ENCODE results near the gene SMYD3. TPM values are rescaled to one million over a fixed set of nuclear protein-coding genes. Genes with fewer than 3 reads are reported as not detected.

SMYD3 gene
- polyA plus RNA-seq, 1 donor from 2014 or later: 48.6 TPM

DNA sequence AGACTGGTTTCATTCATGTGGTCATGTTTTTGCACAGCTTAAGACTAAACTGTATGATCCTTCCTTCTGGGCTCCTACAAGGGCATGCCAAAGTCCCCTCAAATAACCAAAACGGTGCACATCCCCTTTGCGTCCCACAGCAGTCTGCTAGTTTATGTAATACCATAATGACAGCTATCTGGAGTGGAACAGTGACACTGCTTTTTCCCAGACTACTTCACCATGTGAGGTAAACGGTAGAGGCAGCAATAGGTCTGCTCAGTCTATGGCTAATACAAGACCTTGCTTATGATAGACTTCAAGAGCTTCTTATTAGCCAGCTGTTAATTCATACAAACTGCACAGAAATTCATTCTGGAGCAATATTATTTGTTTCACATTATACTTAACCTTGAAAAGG is 395.5 kb downstream of the SMYD3 start:
- H2AFZ ChIP-seq (ENCODE audit: low read depth, low read length): no peak overlapping the region
- no peaks in the 10 kb centered on the region for H3K36me3 ChIP-seq (ENCODE audit: insufficient read depth, low read length)
- H3K79me2 ChIP-seq (replicated peaks; ENCODE audit: insufficient read depth, low read length): no peaks in the 10 kb centered on the region
- H3K27me3 ChIP-seq (ENCODE audit: insufficient read depth, low read depth, low read length): no peaks in the 10 kb centered on the region
- H3K9me2 ChIP-seq (ENCODE audit: insufficient read depth, low read length): no peaks in the 10 kb centered on the region
- H3K9me3 ChIP-seq (ENCODE audit: low read length): no peaks in the 10 kb centered on the region
- H4K20me1 ChIP-seq (ENCODE audit: insufficient read depth): no peaks in the 10 kb centered on the region
- H3F3A ChIP-seq (ENCODE audit: insufficient read depth, low read length, poor library complexity, severe bottlenecking): no peaks in the 10 kb centered on the region
- H3K4me2 ChIP-seq (ENCODE audit: low read length): no peak overlapping the region
- H3K9ac ChIP-seq (ENCODE audit: low read length): no peak overlapping the region
- peak overlapping the region; percentile 24 for H3K4me3 ChIP-seq (ENCODE audit: low read length)
- TF ChIP-seq, protein P1, sequence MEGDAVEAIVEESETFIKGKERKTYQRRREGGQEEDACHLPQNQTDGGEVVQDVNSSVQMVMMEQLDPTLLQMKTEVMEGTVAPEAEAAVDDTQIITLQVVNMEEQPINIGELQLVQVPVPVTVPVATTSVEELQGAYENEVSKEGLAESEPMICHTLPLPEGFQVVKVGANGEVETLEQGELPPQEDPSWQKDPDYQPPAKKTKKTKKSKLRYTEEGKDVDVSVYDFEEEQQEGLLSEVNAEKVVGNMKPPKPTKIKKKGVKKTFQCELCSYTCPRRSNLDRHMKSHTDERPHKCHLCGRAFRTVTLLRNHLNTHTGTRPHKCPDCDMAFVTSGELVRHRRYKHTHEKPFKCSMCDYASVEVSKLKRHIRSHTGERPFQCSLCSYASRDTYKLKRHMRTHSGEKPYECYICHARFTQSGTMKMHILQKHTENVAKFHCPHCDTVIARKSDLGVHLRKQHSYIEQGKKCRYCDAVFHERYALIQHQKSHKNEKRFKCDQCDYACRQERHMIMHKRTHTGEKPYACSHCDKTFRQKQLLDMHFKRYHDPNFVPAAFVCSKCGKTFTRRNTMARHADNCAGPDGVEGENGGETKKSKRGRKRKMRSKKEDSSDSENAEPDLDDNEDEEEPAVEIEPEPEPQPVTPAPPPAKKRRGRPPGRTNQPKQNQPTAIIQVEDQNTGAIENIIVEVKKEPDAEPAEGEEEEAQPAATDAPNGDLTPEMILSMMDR (IDR thresholded peaks at IDR 0.05; ENCODE audit: poor library complexity, severe bottlenecking): no peak
- TF ChIP-seq, protein P2, sequence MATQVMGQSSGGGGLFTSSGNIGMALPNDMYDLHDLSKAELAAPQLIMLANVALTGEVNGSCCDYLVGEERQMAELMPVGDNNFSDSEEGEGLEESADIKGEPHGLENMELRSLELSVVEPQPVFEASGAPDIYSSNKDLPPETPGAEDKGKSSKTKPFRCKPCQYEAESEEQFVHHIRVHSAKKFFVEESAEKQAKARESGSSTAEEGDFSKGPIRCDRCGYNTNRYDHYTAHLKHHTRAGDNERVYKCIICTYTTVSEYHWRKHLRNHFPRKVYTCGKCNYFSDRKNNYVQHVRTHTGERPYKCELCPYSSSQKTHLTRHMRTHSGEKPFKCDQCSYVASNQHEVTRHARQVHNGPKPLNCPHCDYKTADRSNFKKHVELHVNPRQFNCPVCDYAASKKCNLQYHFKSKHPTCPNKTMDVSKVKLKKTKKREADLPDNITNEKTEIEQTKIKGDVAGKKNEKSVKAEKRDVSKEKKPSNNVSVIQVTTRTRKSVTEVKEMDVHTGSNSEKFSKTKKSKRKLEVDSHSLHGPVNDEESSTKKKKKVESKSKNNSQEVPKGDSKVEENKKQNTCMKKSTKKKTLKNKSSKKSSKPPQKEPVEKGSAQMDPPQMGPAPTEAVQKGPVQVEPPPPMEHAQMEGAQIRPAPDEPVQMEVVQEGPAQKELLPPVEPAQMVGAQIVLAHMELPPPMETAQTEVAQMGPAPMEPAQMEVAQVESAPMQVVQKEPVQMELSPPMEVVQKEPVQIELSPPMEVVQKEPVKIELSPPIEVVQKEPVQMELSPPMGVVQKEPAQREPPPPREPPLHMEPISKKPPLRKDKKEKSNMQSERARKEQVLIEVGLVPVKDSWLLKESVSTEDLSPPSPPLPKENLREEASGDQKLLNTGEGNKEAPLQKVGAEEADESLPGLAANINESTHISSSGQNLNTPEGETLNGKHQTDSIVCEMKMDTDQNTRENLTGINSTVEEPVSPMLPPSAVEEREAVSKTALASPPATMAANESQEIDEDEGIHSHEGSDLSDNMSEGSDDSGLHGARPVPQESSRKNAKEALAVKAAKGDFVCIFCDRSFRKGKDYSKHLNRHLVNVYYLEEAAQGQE (IDR thresholded peaks at IDR 0.05; ENCODE audit: borderline replicate concordance): no peak
- TF ChIP-seq EP300 (conservative IDR thresholded peaks at IDR 0.05; ENCODE audit: poor library complexity, severe bottlenecking) (no peak), RAD21 (conservative IDR thresholded peaks at IDR 0.05) (no peak), SMC3 (conservative IDR thresholded peaks at IDR 0.05; ENCODE audit: poor library complexity) (no peak), POLR2AphosphoS5 (IDR thresholded peaks at IDR 0.05) (no peak), TAF1 (IDR thresholded peaks at IDR 0.05; ENCODE audit: low read depth) (no peak)
- H3K27ac ChIP-seq (ENCODE audit: low read length): no peak overlapping the region

DNA sequence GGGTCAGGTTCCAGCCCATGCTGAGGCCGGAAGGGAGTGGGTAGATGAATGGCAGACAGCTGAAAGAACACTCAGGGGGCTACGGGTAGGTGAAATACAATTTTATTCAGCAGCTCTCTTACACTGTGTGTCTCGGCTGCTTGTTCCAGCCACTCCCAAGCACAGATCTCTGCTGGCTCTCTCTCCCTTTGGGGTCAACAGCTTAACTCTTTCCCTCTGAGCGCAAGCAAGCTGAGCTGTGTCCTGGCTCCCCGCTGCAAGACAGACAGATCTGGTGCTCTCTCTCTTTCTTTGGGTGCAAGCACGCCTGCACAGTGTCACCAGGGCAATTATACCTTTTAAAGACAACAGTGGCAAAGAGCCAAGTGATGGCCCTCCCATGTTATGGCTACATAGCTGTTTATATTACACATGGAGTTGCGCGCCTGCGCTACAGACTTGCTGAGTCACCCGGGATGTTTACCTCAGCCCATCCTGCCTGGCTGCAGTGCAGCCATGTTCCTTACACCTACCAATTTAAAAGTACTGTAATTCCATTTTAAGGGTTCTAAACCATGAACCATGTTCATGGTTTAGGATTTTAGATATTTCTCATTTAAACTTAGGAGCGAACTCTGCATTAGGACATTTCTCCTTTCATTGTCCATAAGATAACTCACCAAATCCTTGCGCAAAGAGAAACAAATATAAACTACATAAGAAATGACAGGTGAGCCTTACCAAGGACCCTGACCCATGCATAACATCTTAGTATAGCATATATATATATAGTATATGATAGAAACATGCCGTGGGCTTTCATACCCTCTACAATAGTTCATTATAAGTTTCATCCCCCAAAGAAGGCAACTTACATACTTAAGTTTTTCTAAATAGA is 396.5 kb downstream of the SMYD3 start:
- no peaks in the 10 kb centered on the region for H3K27me3 ChIP-seq (ENCODE audit: insufficient read depth, low read depth, low read length)
- H3K9me2 ChIP-seq (ENCODE audit: insufficient read depth, low read length): no peaks in the 10 kb centered on the region
- no peak overlapping the region for H3K4me2 ChIP-seq (ENCODE audit: low read length)
- H3K79me2 ChIP-seq (replicated peaks; ENCODE audit: insufficient read depth, low read length): no peaks in the 10 kb centered on the region
- no peaks in the 10 kb centered on the region for H3K9me3 ChIP-seq (ENCODE audit: low read length)
- H3K9ac ChIP-seq (ENCODE audit: low read length): no peak overlapping the region
- no peak overlapping the region for H3K27ac ChIP-seq (ENCODE audit: low read length)
- H3K4me3 ChIP-seq (ENCODE audit: low read length): no peak overlapping the region
- H3F3A ChIP-seq (ENCODE audit: insufficient read depth, low read length, poor library complexity, severe bottlenecking): no peaks in the 10 kb centered on the region
- no peaks in the 10 kb centered on the region for H4K20me1 ChIP-seq (ENCODE audit: insufficient read depth)
- no peak overlapping the region for H2AFZ ChIP-seq (ENCODE audit: low read depth, low read length)
- no peaks in the 10 kb centered on the region for H3K36me3 ChIP-seq (ENCODE audit: insufficient read depth, low read length)
- TF ChIP-seq MXI1 (conservative IDR thresholded peaks at IDR 0.05; ENCODE audit: poor library complexity, severe bottlenecking): no peak
- no peak for TF ChIP-seq POLR2AphosphoS5 (IDR thresholded peaks at IDR 0.05)
- no peak for TF ChIP-seq SMC3 (conservative IDR thresholded peaks at IDR 0.05; ENCODE audit: poor library complexity)
- no peak for TF ChIP-seq EZH2 (IDR thresholded peaks at IDR 0.05; ENCODE audit: borderline replicate concordance, insufficient read depth, low read length, poor library complexity, severe bottlenecking)
- TF ChIP-seq, protein P1 (IDR thresholded peaks at IDR 0.05; ENCODE audit: poor library complexity, severe bottlenecking): no peak
- TF ChIP-seq EP300 (conservative IDR thresholded peaks at IDR 0.05; ENCODE audit: poor library complexity, severe bottlenecking): no peak
- TF ChIP-seq, protein P2 (IDR thresholded peaks at IDR 0.05; ENCODE audit: borderline replicate concordance): no peak
- no peak for TF ChIP-seq RAD21 (conservative IDR thresholded peaks at IDR 0.05)
- TF ChIP-seq TAF1 (IDR thresholded peaks at IDR 0.05; ENCODE audit: low read depth): no peak

All from neural cell (in vitro differentiated cells).